WTC11 (cell line): ENCODE measurements around the gene GALK1. TPM values are rescaled to one million over a fixed set of nuclear protein-coding genes. Genes with fewer than 3 reads are reported as not detected.
A peak's percentile ranks its signal among the peaks of the same experiment; 100 is the strongest.

Source experiments
- ATAC-seq: fragments of 200-7000 bp; cut with Tn5 transposase; 2 replicates; pipeline ENCODE4 v1.10.0; 2021; ENCODE audit warnings: mild to moderate bottlenecking, moderate library complexity
- CTCF ChIA-PET: fragments of 300-600 bp; sonication (Branson Sonifier 250); formaldehyde crosslinking; loops from one replicate; lab custom pipeline; 2021; ENCODE audit warnings: antibody characterized with exemption; lab: Charles Lee
- POLR2A ChIA-PET: fragments of 350-600 bp; sonication (Branson Sonifier 250); formaldehyde crosslinking; loops from one replicate; lab custom pipeline; 2021; ENCODE audit warnings: antibody characterized with exemption; lab: Charles Lee
- DNase-seq: peaks from one replicate; pipeline ENCODE4 v3.0.0; 2021; ENCODE audit warnings: low spot score
- H3K27ac Mint-ChIP-seq: 2 replicates; pipeline ENCODE4 v1.8.0; 2021; ENCODE audit warnings: mixed read lengths
- H3K27me3 Mint-ChIP-seq: 2 replicates; pipeline ENCODE4 v1.8.0; 2021; ENCODE audit warnings: low read depth, mild to moderate bottlenecking, moderate library complexity, mixed read lengths
- H3K36me3 Mint-ChIP-seq: 2 replicates; pipeline ENCODE4 v1.8.0; 2021; ENCODE audit warnings: mixed read lengths
- H3K4me1 Mint-ChIP-seq: 2 replicates; pipeline ENCODE4 v1.8.0; 2022; ENCODE audit warnings: mixed read lengths
- H3K4me3 Mint-ChIP-seq: 2 replicates; pipeline ENCODE4 v1.8.0; 2021; ENCODE audit warnings: mild to moderate bottlenecking, moderate library complexity, mixed read lengths
- H3K9me3 Mint-ChIP-seq: 2 replicates; pipeline ENCODE4 v1.8.0; 2021; ENCODE audit warnings: mixed read lengths
- CDX4 ChIP-seq: fragments of 250-450 bp; sonication (Bioruptor Pico); IDR thresholded peaks from 2 replicates; pipeline ENCODE4 v1.9.0; 2021; ENCODE audit warnings: moderate library complexity, mild to moderate bottlenecking, inconsistent platforms, borderline replicate concordance
- E2F5 ChIP-seq: sonication (generic); formaldehyde crosslinking; IDR thresholded peaks from 2 replicates; pipeline ENCODE4 v1.8.1; 2022; ENCODE audit warnings: mild to moderate bottlenecking, moderate library complexity, missing genetic modification reagents
- FOXP4 ChIP-seq: sonication (generic); formaldehyde crosslinking; IDR thresholded peaks from 2 replicates; pipeline ENCODE4 v1.8.0; 2022; ENCODE audit warnings: mild to moderate bottlenecking, missing genetic modification reagents
- GTF2I ChIP-seq: fragments of 250-450 bp; sonication (Bioruptor Pico); conservative IDR thresholded peaks from 2 replicates; pipeline ENCODE4 v1.4.0; 2021; ENCODE audit warnings: mild to moderate bottlenecking
- MAX ChIP-seq: sonication (generic); formaldehyde crosslinking; IDR thresholded peaks from 2 replicates; pipeline ENCODE4 v1.8.0; 2022; ENCODE audit warnings: mild to moderate bottlenecking, missing genetic modification reagents
- MXD4 ChIP-seq: fragments of 250-450 bp; sonication (Bioruptor Pico); IDR thresholded peaks from 2 replicates; pipeline ENCODE4 v1.8.0; 2021; ENCODE audit warnings: mild to moderate bottlenecking, moderate library complexity, borderline replicate concordance
- OVOL2 ChIP-seq: fragments of 250-450 bp; sonication (Bioruptor Pico); IDR thresholded peaks from 2 replicates; pipeline ENCODE4 v1.9.0; 2021; ENCODE audit warnings: mild to moderate bottlenecking, borderline replicate concordance
- PRDM15 ChIP-seq: sonication (generic); formaldehyde crosslinking; IDR thresholded peaks from 2 replicates; pipeline ENCODE4 v1.8.0; 2022; ENCODE audit warnings: missing genetic modification reagents
- RORB ChIP-seq: fragments of 250-450 bp; sonication (Bioruptor Pico); IDR thresholded peaks from 2 replicates; pipeline ENCODE4 v1.9.0; 2021; ENCODE audit warnings: mild to moderate bottlenecking
- ZNF121 ChIP-seq: sonication (generic); formaldehyde crosslinking; IDR thresholded peaks from 2 replicates; pipeline ENCODE4 v1.8.0; 2023; ENCODE audit warnings: missing genetic modification reagents
- ZNF281 ChIP-seq: sonication (generic); formaldehyde crosslinking; IDR thresholded peaks from 2 replicates; pipeline ENCODE4 v1.8.0; 2023; ENCODE audit warnings: mild to moderate bottlenecking, missing genetic modification reagents
- ZNF423 ChIP-seq: fragments of 250-450 bp; sonication (Bioruptor Pico); IDR thresholded peaks from 2 replicates; pipeline ENCODE4 v2.1.2; 2022; ENCODE audit warnings: mild to moderate bottlenecking, moderate library complexity
- total RNA-seq: library from RNA; stranded (reverse); gene quantifications from 3 replicates; pipeline ENCODE4 v1.2.3, GENCODE V29; 2021
- TF ChIP-seq, protein P1 (sequence below): fragments of 250-450 bp; sonication (Bioruptor Pico); IDR thresholded peaks from 2 replicates; pipeline ENCODE4 v1.9.0; 2021; ENCODE audit warnings: mild to moderate bottlenecking
- TF ChIP-seq, protein P2 (sequence below): sonication (generic); formaldehyde crosslinking; IDR thresholded peaks from 2 replicates; pipeline ENCODE4 v1.8.1; 2023; ENCODE audit warnings: mild to moderate bottlenecking, missing genetic modification reagents, borderline replicate concordance

GALK1 gene
- total RNA-seq, 1 experiment from 2014 or later: 42.2 TPM

GRCh38 chr17:75754378-75755204 is 10.4 kb downstream of the GALK1 start:
- ATAC-seq: no peak
- H3K27ac Mint-ChIP-seq: peak overlapping the region; percentile 38
- no peaks in the 10 kb centered on the region for H3K36me3 Mint-ChIP-seq
- CTCF ChIA-PET: interaction anchor here (0.6 to 9.4 kb wide), 49 partner anchors 8 to 514 kb away, joined by 3 to 318 read pairs (median 9); partner anchors contain the start of genes GALK1, GGA3, ITGB4 and MRPS7
- POLR2A ChIA-PET: interaction anchor here (1.3 to 1.6 kb wide), 3 partner anchors 10 to 25 kb away, joined by 4 to 13 read pairs (median 7); partner anchors contain the start of gene GALK1
- DNase-seq: no peak
- TF ChIP-seq, protein P1, sequence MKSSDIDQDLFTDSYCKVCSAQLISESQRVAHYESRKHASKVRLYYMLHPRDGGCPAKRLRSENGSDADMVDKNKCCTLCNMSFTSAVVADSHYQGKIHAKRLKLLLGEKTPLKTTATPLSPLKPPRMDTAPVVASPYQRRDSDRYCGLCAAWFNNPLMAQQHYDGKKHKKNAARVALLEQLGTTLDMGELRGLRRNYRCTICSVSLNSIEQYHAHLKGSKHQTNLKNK: no peak
- TF ChIP-seq GTF2I (CRISPR knock-in tag) (no peak), ZNF121 (CRISPR knock-in tag) (0 out of 2 replicates have a peak, but pooled peaks have one; percentile 13)
- H3K4me1 Mint-ChIP-seq: peaks cover 13% of the 10 kb centered on the region
- H3K27me3 Mint-ChIP-seq: peaks cover 8% of the 10 kb centered on the region
- no peaks in the 10 kb centered on the region for H3K9me3 Mint-ChIP-seq
- peak overlapping the region; percentile 11 for H3K4me3 Mint-ChIP-seq

DNA sequence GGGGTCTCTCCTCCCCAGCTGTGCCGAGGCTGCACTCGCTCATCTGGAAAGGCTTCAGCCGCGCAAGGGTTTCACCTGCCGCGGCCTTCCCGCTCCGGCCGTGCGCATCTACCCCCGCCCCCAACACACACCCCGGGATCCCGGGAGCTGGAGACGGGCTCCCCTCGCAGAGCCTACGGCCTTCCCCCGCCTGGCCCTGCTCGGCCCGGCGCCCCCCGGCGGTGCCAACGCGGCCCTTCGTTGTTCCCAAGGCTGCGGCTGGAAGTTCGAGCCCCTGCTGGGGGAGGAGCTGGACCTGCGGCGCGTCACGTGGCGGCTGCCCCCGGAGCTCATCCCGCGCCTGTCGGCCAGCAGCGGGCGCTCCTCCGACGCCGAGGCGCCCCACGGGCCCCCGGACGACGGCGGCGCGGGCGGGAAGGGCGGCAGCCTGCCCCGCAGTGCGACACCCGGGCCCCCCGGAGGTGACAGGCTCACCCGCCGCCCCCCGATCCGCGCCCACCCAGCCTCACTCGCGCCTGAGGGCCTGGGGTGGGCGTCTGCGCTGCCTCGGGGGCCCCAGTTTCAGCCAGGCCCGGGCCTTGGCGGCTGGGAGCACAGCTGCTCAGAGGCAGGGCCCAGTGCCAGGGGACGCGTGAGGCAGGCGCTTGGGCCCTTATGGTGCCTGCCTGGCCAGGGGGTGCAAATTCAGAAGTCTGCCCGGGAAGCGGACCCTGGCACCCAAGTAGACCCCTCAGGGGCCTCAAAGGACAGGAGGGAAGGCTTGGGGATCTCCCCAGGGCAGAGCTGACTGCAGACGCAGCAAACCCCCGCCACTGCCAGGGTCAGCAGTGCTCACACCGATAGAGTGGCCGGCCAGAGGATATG is 11.2 kb downstream of the GALK1 start:
- DNase-seq (peak; percentile 85), ATAC-seq (peak; percentile 58)
- peaks cover 9% of the 10 kb centered on the region for H3K4me1 Mint-ChIP-seq
- H3K27me3 Mint-ChIP-seq: peaks cover 8% of the 10 kb centered on the region
- no peaks in the 10 kb centered on the region for H3K9me3 Mint-ChIP-seq
- POLR2A ChIA-PET: interaction anchor here (0.7 to 1.6 kb wide), 8 partner anchors 11 to 87 kb away, joined by 3 to 13 read pairs (median 4); partner anchors contain the start of genes GALK1, ITGB4, RECQL5 and SAP30BP
- no peaks in the 10 kb centered on the region for H3K36me3 Mint-ChIP-seq
- H3K4me3 Mint-ChIP-seq: peak overlapping the region; percentile 56
- CTCF ChIA-PET: interaction anchor here (0.6 to 9.4 kb wide), 88 partner anchors 8 to 513 kb away, joined by 3 to 318 read pairs (median 5); partner anchors contain the start of genes ACOX1, GALK1, GGA3 and ITGB4
- no peak overlapping the region for H3K27ac Mint-ChIP-seq
- no peak for TF ChIP-seq CDX4 (CRISPR knock-in tag)
- no peak; the same call in 1 of the 2 replicates for TF ChIP-seq OVOL2 (CRISPR knock-in tag)
- no peak for TF ChIP-seq PRDM15 (CRISPR knock-in tag)
- no peak for TF ChIP-seq RORB (CRISPR knock-in tag)
- peak; percentile 86 for TF ChIP-seq FOXP4 (CRISPR knock-in tag)
- TF ChIP-seq, protein P2, sequence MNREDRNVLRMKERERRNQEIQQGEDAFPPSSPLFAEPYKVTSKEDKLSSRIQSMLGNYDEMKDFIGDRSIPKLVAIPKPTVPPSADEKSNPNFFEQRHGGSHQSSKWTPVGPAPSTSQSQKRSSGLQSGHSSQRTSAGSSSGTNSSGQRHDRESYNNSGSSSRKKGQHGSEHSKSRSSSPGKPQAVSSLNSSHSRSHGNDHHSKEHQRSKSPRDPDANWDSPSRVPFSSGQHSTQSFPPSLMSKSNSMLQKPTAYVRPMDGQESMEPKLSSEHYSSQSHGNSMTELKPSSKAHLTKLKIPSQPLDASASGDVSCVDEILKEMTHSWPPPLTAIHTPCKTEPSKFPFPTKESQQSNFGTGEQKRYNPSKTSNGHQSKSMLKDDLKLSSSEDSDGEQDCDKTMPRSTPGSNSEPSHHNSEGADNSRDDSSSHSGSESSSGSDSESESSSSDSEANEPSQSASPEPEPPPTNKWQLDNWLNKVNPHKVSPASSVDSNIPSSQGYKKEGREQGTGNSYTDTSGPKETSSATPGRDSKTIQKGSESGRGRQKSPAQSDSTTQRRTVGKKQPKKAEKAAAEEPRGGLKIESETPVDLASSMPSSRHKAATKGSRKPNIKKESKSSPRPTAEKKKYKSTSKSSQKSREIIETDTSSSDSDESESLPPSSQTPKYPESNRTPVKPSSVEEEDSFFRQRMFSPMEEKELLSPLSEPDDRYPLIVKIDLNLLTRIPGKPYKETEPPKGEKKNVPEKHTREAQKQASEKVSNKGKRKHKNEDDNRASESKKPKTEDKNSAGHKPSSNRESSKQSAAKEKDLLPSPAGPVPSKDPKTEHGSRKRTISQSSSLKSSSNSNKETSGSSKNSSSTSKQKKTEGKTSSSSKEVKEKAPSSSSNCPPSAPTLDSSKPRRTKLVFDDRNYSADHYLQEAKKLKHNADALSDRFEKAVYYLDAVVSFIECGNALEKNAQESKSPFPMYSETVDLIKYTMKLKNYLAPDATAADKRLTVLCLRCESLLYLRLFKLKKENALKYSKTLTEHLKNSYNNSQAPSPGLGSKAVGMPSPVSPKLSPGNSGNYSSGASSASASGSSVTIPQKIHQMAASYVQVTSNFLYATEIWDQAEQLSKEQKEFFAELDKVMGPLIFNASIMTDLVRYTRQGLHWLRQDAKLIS (CRISPR knock-in tag): no peak
- peak; percentile 74; the same call in 1 of the 2 replicates for TF ChIP-seq E2F5
- peak; percentile 75; the same call in 1 of the 2 replicates for TF ChIP-seq MAX
- peak; percentile 69 for TF ChIP-seq ZNF423 (CRISPR knock-in tag)
- TF ChIP-seq MXD4: no peak
- TF ChIP-seq ZNF281 (CRISPR knock-in tag): peak; percentile 50; the same call in 1 of the 2 replicates
